ENCODE measurements around the gene ARFIP1.

Gene ARFIP1

GRCh38 chr4:152944666-152945320 is 165.0 kb downstream of the ARFIP1 start:
- Histone ChIP-seq H3K36me3 (ENCODE audit: insufficient read depth, low read length) (no peaks in the 10 kb centered on the region), H3K27me3 (ENCODE audit: insufficient read depth, low read length) (peaks cover 7% of the 10 kb centered on the region), H3K4me3 (ENCODE audit: low read length) (no peak overlapping the region), H3K9me3 (ENCODE audit: low read length) (no peaks in the 10 kb centered on the region), H2AFZ (ENCODE audit: low read depth, low read length) (no peak overlapping the region), H3K4me1 (ENCODE audit: insufficient read depth, low read length) (peaks cover 4% of the 10 kb centered on the region)

- no peak overlapping the region for H3K4me3 ChIP-seq (ENCODE audit: low read length)
- H3K36me3 ChIP-seq (ENCODE audit: insufficient read depth, low read length), result no peaks in the 10 kb centered on the region
- no peak overlapping the region for H2AFZ ChIP-seq (ENCODE audit: low read depth, low read length)
- H3K4me1 ChIP-seq (ENCODE audit: insufficient read depth, low read length), result peaks cover 4% of the 10 kb centered on the region
- no peaks in the 10 kb centered on the region for H3K9me3 ChIP-seq (ENCODE audit: low read length)
- no peaks in the 10 kb centered on the region for H3K27me3 ChIP-seq (ENCODE audit: insufficient read depth, low read length)
Observed at GRCh38 chr4:152945639-152946038, 165.9 kb downstream of the ARFIP1 start.

- no peaks in the 10 kb centered on the region for H3K27me3 ChIP-seq (ENCODE audit: insufficient read depth, low read length)
- peaks cover 12% of the 10 kb centered on the region for H3K4me1 ChIP-seq (ENCODE audit: insufficient read depth, low read length)
- H3K4me3 ChIP-seq (ENCODE audit: low read length), result no peak overlapping the region
- no peak overlapping the region for H2AFZ ChIP-seq (ENCODE audit: low read depth, low read length)
- no peaks in the 10 kb centered on the region for H3K36me3 ChIP-seq (ENCODE audit: insufficient read depth, low read length)
- no peaks in the 10 kb centered on the region for H3K9me3 ChIP-seq (ENCODE audit: low read length)
Observed at GRCh38 chr4:152946446-152946845, 166.7 kb downstream of the ARFIP1 start.

- Histone ChIP-seq H2AFZ (ENCODE audit: low read depth, low read length) (no peak overlapping the region), H3K36me3 (ENCODE audit: insufficient read depth, low read length) (no peaks in the 10 kb centered on the region), H3K27me3 (ENCODE audit: insufficient read depth, low read length) (no peaks in the 10 kb centered on the region), H3K4me1 (ENCODE audit: insufficient read depth, low read length) (peaks cover 15% of the 10 kb centered on the region), H3K4me3 (ENCODE audit: low read length) (no peak overlapping the region), H3K9me3 (ENCODE audit: low read length) (no peaks in the 10 kb centered on the region)
Observed at GRCh38 chr4:152947311-152947710, 167.6 kb downstream of the ARFIP1 start.

GRCh38 chr4:152949930-152950329 is 170.2 kb downstream of the ARFIP1 start:
- Histone ChIP-seq H3K4me1 (ENCODE audit: insufficient read depth, low read length) (peaks cover 10% of the 10 kb centered on the region), H2AFZ (ENCODE audit: low read depth, low read length) (no peak overlapping the region), H3K36me3 (ENCODE audit: insufficient read depth, low read length) (no peaks in the 10 kb centered on the region), H3K9me3 (ENCODE audit: low read length) (no peaks in the 10 kb centered on the region), H3K27me3 (ENCODE audit: insufficient read depth, low read length) (no peaks in the 10 kb centered on the region), H3K4me3 (ENCODE audit: low read length) (no peak overlapping the region)

- H3K4me1 ChIP-seq (ENCODE audit: insufficient read depth, low read length), result peaks cover 10% of the 10 kb centered on the region
- no peak overlapping the region for H3K4me3 ChIP-seq (ENCODE audit: low read length)
- no peaks in the 10 kb centered on the region for H3K27me3 ChIP-seq (ENCODE audit: insufficient read depth, low read length)
- no peaks in the 10 kb centered on the region for H3K9me3 ChIP-seq (ENCODE audit: low read length)
- no peak overlapping the region for H2AFZ ChIP-seq (ENCODE audit: low read depth, low read length)
- H3K36me3 ChIP-seq (ENCODE audit: insufficient read depth, low read length), result no peaks in the 10 kb centered on the region
Observed at GRCh38 chr4:152950402-152951274, 170.9 kb downstream of the ARFIP1 start.

- Histone ChIP-seq H3K4me1 (ENCODE audit: insufficient read depth, low read length) (peaks cover 10% of the 10 kb centered on the region), H2AFZ (ENCODE audit: low read depth, low read length) (no peak overlapping the region), H3K9me3 (ENCODE audit: low read length) (no peaks in the 10 kb centered on the region), H3K27me3 (ENCODE audit: insufficient read depth, low read length) (no peaks in the 10 kb centered on the region), H3K4me3 (ENCODE audit: low read length) (no peak overlapping the region), H3K36me3 (ENCODE audit: insufficient read depth, low read length) (no peaks in the 10 kb centered on the region)
Observed at GRCh38 chr4:152951348-152951747, 171.6 kb downstream of the ARFIP1 start.

GRCh38 chr4:152953514-152953913 is 173.8 kb downstream of the ARFIP1 start:
- H3K36me3 ChIP-seq (ENCODE audit: insufficient read depth, low read length), result no peaks in the 10 kb centered on the region
- no peaks in the 10 kb centered on the region for H3K9me3 ChIP-seq (ENCODE audit: low read length)
- H3K4me1 ChIP-seq (ENCODE audit: insufficient read depth, low read length), result peaks cover 14% of the 10 kb centered on the region
- no peak overlapping the region for H3K4me3 ChIP-seq (ENCODE audit: low read length)
- H3K27me3 ChIP-seq (ENCODE audit: insufficient read depth, low read length), result no peaks in the 10 kb centered on the region
- no peak overlapping the region for H2AFZ ChIP-seq (ENCODE audit: low read depth, low read length)

- no peaks in the 10 kb centered on the region for H3K36me3 ChIP-seq (ENCODE audit: insufficient read depth, low read length)
- H2AFZ ChIP-seq (ENCODE audit: low read depth, low read length), result no peak overlapping the region
- H3K4me1 ChIP-seq (ENCODE audit: insufficient read depth, low read length), result peaks cover 14% of the 10 kb centered on the region
- no peak overlapping the region for H3K4me3 ChIP-seq (ENCODE audit: low read length)
- no peaks in the 10 kb centered on the region for H3K27me3 ChIP-seq (ENCODE audit: insufficient read depth, low read length)
- H3K9me3 ChIP-seq (ENCODE audit: low read length), result no peaks in the 10 kb centered on the region
Observed at GRCh38 chr4:152954741-152955140, 175.0 kb downstream of the ARFIP1 start.

GRCh38 chr4:152956147-152956546 is 176.4 kb downstream of the ARFIP1 start:
- Histone ChIP-seq H3K4me3 (ENCODE audit: low read length) (no peak overlapping the region), H3K9me3 (ENCODE audit: low read length) (no peaks in the 10 kb centered on the region), H3K36me3 (ENCODE audit: insufficient read depth, low read length) (no peaks in the 10 kb centered on the region), H3K27me3 (ENCODE audit: insufficient read depth, low read length) (no peaks in the 10 kb centered on the region), H2AFZ (ENCODE audit: low read depth, low read length) (no peak overlapping the region), H3K4me1 (ENCODE audit: insufficient read depth, low read length) (peaks cover 13% of the 10 kb centered on the region)

GRCh38 chr4:152956650-152957436 is 177.1 kb downstream of the ARFIP1 start:
- Histone ChIP-seq H3K4me1 (ENCODE audit: insufficient read depth, low read length) (peaks cover 7% of the 10 kb centered on the region), H3K27me3 (ENCODE audit: insufficient read depth, low read length) (no peaks in the 10 kb centered on the region), H3K4me3 (ENCODE audit: low read length) (no peak overlapping the region), H3K9me3 (ENCODE audit: low read length) (no peaks in the 10 kb centered on the region), H2AFZ (ENCODE audit: low read depth, low read length) (no peak overlapping the region), H3K36me3 (ENCODE audit: insufficient read depth, low read length) (no peaks in the 10 kb centered on the region)

- Histone ChIP-seq H3K9me3 (ENCODE audit: low read length) (no peaks in the 10 kb centered on the region), H3K4me1 (ENCODE audit: insufficient read depth, low read length) (peaks cover 7% of the 10 kb centered on the region), H3K27me3 (ENCODE audit: insufficient read depth, low read length) (no peaks in the 10 kb centered on the region), H2AFZ (ENCODE audit: low read depth, low read length) (no peak overlapping the region), H3K4me3 (ENCODE audit: low read length) (no peak overlapping the region), H3K36me3 (ENCODE audit: insufficient read depth, low read length) (no peaks in the 10 kb centered on the region)
Observed at GRCh38 chr4:152957437-152958171, 177.8 kb downstream of the ARFIP1 start.
